HG03045 (cell line): ENCODE results near the gene PTPN9.
"Not testable (repeated sequence)": the region's sequence is repeated elsewhere in the genome, so short reads cannot be mapped to it uniquely, and the experiment has no call there.

ENCODE experiments used
- ATAC-seq: cut with Tn5 transposase; IDR thresholded peaks from one replicate; pipeline ENCODE4 v1.9.1; 2021; ENCODE audit warnings: mild to moderate bottlenecking, moderate library complexity; ENCODE audit not compliant: unreplicated experiment

PTPN9 gene

DNA sequence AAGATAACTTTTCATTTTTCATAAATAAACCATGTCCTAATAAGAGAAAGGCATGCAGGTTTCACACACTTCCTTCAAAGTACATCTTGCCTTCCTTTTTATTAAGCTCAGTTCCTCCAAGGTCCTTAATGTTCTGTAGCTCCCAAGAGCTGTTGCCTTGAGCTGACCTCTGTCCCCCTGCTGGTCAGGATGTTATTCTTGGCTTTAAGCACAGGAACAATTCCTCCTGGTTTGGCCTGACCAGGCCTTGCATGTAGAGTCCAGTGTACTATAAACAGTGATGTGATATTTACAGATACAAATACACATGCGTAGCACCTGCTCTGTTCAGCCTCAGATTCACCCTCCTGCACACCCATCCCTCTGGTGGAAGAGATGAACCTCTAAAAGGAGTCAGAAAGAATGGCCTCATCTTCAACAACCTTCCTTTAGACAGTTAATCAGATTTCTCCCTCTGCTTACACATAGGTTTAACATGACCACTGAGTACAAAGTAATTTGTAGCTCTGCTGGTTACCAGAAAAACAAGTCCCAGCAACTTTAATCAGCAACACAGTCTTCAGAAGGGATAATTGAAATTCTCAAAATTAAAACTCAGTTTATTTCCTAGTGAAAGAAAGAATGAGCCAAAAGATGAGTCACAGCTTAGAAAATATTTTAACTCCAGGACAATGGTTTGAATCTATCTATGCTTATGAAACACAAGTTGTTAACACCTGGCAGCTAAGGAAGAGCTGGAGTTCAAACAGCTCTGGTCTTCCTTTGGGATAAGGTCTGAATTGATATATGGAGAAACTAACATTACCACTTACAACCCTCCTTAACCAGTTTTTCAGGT is 46.5 kb downstream of the PTPN9 start:
- no peak for ATAC-seq

DNA sequence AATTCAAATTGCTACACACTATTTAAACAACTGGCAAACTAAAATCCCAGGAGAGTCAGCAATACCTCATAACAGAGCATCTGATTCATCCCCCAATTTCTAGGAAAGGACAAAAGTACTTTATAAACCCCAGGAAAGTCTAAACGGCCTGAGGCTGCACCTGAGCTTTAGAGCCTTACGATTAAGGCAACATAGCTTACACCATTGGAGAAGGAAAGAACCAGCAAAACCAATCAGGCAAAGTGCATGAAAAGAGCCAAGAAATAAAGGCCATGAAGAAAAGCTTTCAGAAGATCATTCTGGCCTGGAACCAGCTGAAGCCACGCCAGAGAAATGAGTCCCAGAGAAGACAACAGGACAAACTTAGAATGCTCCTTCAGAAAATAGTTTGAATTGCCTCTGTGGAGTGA is 48.1 kb downstream of the PTPN9 start:
- no peak for ATAC-seq

DNA sequence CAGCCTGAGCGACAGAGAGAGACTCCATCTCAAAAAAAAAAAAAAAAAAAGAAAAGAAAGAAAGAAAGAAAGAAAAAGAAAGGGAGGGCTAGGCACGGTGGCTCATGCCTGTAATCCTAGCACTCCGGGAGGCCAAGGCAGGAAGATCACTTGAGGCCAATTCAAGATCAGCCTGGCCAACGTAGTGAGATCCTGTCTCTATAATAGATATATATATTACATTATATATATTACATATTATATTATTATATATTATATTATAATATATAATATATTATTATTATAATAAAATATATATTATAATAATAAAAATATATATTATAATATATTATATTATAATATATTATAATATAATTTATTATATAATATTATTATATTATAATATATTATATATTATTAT is 48.9 kb downstream of the PTPN9 start:
- ATAC-seq = no peak

DNA sequence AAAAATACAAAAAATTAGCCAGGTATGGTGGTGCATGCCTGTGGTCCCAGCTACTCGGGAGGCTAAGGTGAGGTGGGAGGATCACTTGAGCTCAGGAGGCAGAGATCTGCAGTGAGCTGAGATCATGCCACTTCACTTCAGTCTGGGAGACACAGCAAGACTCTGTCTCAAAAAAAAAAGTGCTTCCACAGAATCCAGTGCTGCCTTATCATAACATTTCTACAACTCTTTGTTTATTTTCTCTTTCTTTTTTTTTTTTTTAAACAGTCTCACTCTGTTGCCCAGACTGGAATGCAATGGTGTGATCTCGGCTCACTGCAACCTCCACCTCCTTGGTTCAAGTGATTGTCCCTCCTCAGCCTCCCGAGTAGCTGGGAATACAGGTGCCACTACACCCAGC is 53.4 kb downstream of the PTPN9 start:
- ATAC-seq = not testable (repeated sequence)

DNA sequence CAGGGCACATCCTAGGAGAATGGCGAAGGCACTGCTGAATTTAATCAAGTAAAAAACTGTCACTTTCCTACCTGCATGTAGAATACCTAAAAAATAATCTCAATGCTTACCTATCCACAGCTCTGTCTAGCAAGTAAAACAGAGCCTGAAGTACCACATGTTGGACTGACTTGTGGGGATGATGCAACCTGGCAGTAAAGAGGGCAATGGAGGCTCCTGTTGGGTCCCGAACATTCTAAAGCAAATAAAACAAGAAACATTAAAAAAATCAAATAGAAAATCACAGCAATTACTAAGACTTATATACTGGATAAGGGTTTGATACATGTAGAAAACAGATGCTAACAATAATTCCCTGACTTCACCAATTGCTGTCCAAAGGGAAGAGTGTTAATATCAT is 56.1 kb downstream of the PTPN9 start:
- ATAC-seq = no peak

DNA sequence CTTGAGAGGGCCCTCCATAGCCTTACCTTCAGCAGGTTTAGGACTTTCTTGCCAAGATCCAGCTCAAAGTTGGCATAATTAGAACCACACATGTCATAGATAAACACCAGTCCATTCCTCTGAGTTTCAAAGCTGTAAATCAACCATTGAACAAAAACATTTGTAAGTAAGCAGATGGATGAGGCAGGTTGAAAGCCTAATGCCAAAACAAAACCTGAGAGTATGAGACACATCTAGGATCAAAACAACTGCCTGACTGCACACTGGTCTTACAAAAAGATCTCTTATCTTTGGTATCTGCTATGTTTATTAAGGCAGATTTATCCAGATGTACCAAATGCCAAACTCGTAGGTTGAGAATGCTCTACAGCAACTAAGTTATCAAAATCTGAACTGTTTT is 61.9 kb downstream of the PTPN9 start:
- ATAC-seq = no peak

DNA sequence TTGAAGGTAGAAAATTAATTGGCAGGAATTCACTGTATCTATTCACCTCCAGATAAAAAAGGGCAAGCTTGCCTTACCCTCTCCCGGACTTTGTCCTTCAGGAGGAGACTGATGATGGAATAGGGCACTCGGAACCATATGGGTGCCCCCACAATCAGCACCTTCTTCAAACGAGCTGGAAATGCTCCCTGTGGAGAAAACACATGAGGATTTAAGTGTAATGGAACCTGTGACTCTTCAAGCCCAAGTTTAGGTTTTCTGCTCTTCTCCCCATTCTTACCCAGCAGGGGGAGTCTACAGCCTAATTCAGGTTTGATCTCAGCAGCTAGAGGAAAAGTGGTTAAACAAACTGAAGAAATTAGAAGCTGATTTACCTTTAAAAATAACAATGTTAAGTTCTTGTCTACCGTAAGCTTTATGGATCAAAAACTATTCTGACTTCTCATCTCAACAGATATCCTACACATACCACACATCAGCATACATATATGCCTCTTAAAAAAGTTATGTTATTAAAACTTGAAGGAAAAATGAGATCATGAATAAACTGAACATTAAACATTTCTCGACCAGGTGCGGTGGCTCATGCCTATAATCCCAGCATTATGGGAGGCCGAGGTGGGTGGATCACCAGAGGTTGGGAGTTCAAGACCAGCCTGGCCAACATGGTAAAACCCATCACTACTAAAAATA is 70.1 kb downstream of the PTPN9 start:
- no peak for ATAC-seq

DNA sequence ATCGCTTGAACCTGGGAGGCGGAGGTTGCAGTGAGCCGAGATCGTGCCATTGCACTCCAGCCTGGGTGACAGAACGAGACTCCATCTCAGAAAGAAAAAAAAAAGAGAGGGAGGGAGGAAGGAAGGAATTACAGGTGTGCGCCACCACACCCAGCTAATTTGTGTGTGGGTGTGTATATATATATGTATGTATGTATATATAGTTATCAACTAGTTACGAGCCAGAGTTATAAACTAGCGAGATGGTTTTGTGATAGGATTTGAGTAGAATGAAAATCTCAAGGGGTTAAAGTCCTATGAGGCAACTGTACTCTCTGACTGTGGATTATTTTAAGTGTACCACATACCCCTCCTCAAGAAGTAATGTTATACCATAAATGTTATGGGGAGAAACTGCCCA is 76.8 kb downstream of the PTPN9 start:
- ATAC-seq = no peak

DNA sequence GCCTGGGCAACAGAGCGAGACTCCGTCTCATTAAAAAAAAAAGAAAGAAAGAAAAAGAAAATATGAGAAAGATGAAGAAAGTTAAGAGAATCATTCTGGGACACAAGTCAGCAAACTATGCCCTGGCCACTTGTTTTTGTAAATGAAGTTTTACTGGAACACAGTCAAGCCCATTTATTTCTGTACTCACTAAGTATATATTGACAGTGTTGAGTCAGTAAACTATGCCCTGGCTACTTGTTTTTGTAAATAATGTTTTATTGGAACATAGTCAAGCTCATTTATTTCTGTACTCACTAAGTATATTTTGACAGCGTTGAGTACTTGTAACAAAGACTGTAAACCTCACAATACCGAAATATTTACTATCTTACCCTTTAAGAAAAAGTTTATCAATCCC is 85.4 kb downstream of the PTPN9 start:
- ATAC-seq = no peak

DNA sequence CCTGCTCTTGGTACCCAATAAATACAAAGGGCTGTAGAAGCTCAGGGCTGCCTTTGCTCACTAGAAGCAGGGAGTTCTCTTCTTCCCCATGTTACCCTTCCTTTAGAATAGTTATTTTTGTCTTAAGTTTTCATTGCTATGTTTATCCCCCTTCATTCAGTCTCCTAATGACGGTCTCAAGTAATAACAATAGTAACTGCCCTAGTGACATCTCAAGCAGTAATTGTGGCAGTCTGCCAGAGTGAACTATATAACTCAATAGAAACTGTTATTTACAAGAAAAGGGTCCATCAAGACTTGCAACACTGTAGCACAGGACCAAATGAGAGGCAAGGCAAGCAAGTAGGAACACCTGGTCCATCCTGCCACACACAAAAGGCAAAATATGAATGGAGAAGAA is 95.2 kb downstream of the PTPN9 start:
- no peak for ATAC-seq

DNA sequence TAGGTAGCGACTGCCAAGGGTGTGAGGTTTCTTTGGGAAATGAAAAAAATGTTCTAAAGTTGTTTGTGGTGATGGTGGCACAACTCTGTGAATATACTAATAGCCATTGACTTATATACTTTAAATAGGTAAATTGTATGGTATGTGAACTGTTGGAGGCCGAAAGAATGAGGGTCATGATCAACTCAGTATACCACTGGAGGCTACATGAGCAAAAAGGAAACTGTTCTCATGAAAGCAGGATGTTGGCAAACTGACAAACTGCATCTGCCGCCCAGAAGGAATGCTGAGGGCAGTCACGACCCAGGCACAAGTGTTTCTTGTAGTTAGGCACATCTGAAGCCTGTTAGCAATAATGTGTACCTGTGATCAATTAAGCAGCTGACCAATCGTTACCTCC is 95.6 kb downstream of the PTPN9 start:
- ATAC-seq = not testable (repeated sequence)

DNA sequence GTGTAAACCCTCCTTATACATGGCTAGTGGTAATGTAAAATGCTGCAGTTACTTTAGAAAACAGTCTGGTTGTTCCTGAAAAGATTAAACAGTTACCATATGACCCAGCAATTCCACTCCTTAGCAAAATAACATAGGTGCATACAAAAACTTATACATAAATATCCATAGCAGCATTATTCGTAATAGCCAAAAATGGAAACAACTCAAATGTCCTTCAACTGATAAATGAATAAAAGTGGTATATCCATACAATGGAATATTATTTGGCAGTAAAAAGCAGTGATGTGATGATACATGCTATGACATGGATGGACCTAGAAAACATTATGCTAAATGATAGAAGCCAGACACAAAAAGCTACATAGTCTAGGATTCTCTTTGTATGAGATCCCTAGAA is 96.0 kb downstream of the PTPN9 start:
- no peak for ATAC-seq

DNA sequence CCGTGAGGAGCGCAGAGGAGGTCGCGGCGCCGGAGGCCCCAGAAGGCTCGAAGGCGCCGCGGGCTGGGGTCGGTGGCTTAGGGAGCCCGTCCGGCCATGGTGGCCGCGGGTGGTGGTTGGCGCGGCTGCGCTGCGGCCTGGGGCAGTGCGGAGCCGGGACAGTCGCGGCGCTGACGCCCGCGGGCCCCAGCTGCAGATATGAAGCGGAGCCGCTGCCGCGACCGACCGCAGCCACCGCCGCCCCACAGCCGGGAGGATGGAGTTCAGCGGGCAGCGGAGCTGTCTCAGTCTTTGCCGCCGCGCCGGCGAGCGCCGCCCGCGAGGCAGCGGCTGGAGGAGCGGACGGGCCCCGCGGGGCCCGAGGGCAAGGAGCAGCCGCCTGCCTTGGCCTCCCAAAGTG is 98.7 kb downstream of the PTPN9 start:
- ATAC-seq = not testable (repeated sequence)

DNA sequence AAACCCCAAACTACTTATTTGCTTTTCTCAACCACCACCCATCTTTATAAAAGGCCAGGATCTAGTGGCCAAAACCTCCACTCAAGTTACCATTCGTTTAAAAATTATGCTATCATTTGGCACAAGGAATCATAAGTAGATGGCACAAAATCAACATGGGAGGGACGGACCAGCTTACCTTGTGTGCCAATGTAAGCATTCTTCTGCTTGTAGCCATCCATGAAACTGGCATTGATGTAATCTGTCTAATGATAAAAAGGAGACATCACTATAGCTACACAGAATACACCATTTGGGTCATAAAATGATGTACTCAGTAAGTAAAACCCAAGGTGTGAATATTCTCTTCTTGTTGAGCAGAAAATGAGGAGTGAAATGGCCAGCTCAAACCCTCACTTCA is 99.4 kb downstream of the PTPN9 start:
- no peak for ATAC-seq

DNA sequence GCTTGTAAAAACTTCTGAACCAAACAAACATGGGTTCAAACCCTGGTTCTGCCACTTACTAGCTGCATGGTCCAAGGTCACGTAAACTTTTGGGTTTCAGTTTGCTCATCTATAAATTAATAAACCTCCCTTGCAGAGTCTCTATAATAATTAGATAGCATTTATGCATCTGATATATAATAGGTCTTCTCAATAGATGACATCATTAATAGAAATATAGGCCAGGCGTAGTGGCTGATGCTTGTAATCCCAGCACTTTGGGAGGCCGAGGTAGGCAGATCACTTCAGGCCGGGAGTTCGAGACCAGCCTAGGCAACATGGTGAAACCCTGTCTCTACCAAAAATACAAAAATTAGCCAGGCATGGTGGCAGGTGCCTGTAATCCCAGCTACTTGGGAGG is 102.0 kb downstream of the PTPN9 start:
- not testable (repeated sequence) for ATAC-seq

DNA sequence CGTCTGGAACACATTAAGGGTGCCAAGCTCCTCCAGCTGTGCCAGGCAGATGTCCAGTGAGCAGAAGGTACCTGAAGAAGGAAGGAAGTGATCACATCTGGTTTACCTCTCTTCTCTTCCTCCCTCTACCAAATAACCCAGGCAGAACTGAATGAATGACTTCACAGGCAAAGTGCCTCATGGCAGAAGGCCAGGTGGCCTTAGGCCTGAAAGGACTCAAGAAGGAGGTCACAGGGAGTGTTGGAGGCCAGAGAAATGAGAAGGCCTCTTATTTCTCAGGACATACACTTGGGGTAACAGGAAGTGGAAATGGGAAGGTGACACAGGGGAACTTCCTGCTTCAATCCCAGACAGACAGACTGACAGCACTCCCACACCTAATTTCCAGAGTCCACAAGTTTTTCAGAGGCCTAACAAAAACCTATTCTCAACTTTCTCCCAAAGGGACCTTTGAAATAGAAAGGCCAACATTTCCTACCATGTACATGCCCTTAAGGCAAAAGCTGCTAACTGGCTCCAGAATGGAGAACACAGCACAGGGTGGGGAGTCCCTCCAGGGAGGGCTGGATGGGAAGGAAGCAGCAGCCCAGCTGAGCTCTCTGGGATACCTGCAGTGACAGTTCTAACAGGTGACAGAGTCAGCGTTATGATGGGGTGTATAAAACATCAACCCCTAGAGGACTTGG is 110.1 kb downstream of the PTPN9 start:
- no peak for ATAC-seq

DNA sequence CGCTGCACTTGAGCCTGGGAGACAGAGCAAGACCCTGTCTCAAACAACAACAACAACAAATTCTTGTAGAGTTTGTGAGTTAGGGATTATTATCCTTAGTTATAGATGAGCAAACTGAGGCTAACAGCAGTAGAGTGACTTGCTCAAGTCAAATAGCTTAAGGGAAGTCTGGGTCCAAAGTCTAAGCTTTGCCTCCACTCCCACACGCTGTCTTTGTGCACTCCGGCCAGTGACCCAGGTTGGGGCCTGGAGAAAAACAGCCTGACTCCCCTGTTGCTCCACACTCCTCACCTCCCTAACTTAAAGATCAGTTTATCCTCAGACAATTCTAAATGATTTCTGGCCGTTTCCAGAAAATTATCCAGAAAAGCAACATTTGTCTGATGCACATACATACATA is 118.5 kb downstream of the PTPN9 start:
- ATAC-seq = no peak

DNA sequence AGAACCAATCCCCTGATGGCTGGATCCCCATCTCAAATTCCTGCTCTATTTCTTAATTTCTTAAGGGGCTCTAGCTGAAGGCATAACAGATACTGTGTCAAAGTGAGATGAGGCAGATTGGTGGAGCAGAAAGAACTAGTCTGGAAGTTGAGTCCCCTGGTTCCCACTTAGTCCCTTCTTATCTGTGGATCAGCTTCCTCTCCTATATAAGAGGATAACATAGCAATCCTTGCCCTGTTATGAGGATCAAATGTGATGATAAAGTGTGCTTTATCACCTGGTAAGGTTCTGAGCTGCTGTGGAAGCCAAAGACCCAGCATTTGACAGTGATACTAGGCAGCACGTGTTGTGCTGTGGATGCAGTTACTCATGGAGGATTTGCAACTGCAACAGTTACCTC is 119.5 kb downstream of the PTPN9 start:
- no peak for ATAC-seq

DNA sequence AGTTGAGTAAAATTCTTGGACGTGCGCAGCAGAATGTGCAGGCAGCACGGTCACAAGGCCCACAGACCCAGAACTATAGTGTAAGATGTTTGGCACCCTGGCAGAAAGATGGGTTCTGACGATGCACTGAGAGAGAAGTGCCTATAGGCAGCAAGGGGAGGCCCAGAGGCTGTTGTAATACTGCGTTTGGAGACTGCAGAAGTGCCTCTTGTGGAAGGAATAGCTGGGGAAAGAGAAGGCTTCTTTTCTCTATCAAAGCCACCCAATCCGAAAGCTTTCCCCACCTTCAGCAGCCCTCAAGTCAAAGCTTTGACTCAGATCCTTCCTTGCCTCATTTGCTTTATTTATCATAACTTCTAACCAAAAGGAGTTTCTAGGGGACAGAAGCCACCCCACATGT is 122.4 kb downstream of the PTPN9 start:
- ATAC-seq = no peak

DNA sequence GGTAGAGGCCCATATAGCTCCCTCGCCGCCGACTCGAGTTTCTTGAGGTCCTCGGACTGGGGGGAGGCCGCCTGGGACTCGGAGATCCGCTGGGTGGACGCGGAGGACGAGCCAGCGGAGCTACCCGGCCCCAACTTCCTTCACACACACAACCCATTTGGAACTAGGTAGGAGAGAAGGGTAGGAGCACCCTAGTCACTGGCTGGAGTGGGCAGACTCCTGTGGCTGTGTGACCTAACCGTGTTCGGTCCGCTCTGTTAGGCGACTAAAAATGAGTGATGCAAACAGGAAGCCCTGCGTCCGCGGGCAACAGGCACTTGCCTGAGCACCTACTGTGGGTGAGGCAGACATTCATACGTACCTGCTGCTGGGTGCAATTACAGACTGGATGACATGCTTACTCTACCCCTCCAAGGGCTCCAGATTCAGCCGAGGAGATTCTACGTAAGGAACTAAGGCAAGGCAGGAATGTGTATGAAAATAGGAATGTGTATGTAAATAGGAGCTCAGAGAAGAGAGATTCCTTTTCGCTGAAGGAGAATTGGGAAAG is 123.1 kb downstream of the PTPN9 start:
- no peak for ATAC-seq

DNA sequence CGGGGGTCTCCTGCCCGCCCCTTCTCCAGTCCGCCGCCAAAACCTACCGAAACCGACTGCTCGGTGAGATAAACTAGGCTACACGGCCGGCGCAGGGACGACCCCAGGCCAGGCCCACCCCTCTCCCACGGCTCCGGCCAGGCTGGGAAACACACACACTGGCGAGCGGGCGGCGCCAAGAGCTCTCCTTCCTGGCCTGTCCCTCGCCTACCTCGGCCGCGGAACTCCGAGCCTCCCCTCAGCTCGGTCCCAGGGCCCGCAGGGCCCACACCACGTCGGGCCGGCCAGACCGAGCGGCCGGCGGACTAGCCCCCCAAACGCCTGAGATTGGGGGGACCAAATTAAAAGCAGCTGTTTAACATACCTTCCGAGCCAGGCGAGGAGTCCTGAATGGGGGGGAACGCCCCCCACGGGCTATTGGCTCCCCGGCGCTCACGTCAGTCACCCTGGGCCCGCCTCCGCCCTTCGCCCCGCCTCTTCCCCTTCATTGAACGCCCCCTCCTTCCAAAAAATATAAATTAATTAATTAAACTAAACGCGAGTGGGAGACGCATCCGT is 123.6 kb downstream of the PTPN9 start:
- ATAC-seq = no peak
